DMS114 treated with DMSO at 0.1 percent for 48 hours (cell line): ENCODE results near the gene DCC.

Experiments
- DNase-seq: peaks from one replicate; lab custom pipeline; 2025; ENCODE audit not compliant: unreplicated experiment; lab: John Stamatoyannopoulos, UW

The DCC gene

DNA sequence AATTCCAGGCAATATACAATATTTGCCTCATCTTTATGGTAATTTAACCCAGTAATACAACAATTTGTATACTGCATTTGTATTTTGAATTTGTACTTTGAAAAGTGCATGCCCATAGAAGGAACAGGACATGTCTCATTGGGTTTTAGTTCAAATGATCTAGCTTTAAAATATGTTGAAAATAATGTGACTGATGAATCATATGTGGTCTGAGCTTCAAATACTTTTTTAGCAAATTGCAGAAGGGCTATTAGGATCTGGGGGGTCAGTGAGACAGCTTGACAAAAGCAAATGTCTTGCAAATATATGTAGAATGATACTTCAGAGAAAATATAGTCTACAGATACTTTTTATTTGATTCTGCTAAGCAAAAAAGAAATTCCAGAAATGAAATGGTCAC lies 248.9 kb downstream of the DCC start:
- no peak for DNase-seq

DNA sequence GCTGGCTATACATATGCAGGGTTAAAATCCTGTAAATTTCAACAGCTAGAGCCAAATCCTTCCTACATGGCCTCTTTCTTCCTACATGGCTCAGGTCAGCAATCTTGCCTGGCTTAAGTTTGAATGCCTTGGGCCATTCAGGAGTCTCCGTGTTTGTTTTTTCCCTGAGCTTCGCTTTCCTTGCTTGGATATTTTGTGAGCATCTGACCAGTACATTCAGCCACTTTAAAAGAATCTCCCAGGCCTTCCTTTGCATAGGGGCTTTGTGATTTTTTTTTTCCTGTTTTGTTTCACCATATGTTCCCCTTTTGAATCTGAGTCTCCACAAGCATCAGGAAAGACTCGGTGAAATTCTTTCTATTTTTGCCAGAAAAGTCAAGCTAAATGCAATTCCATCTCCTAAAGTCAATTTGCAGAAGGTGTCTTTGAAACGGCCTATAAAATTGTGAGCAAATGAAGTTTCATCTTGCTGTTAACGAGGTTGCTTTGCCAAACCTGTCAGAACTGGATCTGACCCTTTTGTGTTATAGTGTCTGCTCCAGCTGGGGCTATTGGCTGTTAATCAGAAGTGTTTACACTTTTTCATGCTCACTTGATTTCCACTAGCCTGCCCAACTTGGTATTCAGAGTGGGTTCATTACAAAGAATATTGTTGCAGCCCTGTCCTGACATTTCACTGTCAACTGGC lies 256.9 kb downstream of the DCC start:
- DNase-seq, result no peak

DNA sequence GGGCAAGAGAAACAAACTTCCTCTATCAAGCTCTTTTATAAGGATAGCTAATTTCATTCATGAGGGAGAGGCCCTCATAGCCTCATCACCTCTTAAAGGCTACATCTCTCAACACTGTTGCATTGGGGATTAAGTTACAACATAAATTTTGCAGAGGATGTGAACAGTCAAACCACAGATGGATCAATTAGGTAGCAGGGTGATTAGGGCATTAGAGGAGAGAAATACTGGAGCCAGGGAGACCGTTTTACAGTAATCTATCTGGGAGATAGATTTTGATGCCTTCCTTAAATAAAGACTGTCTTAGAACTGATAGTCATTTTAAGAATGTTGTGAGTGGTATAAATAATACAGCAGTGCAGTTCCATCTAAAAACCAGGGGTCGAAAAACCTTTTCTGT lies 258.9 kb downstream of the DCC start:
- DNase-seq, result no peak

DNA sequence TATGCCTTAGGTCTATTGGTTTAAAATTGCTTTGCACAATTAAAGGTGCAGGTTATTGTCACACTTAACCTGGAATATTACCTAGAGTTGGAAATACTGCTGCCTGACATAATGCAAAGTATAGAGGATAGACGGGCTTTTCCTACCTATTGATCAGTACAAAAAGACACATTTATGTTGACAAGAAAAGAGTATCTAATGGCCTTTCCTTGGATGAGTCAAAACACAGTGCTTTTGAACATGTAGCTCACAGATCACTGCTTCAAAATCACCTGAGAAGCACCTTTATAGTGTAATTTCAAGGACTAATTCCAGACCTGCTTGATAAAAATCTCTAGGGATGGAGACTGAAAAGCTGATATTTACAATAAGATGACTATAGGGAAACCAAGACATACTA lies 262.8 kb downstream of the DCC start:
- DNase-seq, result no peak

DNA sequence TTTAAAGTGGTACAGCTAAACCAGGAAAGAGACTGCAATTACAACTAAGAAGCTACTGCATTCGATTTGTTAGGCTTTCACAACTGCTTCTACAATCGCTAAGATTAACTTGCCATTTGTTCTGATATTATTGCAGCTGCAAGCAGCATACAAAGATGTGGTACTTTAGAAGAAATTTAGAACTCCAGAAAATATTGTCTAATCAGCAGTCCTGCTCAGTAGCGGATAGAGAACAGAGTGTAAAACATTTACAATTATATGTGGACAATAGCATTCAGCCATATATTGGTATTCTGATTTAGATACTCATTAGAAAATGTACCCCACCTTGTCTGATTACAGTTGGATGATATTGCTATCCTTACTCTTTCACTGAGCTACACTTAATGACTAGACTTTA lies 265.3 kb downstream of the DCC start:
- DNase-seq, result no peak

DNA sequence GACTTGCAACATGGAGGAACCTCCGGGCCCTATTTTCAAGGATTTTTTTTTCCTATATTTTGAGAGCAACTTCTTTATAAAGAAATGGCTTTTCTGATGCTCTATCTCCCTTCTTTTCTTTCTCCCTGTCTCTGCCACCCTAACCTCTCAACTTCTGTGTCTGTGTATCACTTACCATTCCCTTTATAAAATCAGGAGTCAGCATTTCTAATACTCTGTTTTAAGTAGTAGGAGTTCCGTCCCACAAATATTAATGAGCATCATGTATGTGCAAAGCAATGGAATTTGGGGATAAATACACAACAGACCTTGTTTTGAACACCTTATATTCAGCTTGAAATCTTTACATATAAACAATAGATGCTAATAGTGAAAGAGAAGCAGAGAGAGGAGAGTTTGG lies 268.0 kb downstream of the DCC start:
- DNase-seq, result no peak

DNA sequence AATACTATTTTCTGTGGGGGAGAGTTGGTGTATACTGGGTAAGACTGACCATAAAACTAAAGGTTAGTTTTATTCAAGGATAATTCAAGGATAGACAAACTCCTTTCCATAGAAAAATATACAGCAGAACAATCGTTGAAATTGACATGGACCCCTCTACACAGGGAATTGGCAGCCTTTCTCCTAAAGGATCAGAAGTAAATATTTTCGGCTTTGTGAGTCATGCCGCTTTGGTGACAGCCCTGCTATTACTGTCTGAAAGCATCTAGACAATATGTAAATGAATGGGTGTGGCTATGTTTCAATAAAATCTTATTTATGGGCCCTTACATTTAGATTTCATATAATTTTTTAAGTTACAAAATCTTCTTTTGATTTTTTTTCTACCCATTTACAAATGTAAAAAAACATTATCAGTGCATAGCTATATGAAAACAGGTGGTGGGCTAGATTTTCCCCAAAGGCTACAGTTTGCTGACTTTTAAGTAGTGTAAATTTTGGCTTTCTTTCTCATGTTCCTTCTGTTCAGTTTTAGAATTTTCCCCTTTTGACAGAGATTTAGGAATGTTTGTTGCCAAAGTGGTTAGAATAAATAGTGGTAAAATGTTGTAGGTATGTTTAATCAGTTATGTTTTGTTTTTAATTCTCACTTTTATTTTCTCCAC lies 270.6 kb downstream of the DCC start:
- DNase-seq, result no peak

DNA sequence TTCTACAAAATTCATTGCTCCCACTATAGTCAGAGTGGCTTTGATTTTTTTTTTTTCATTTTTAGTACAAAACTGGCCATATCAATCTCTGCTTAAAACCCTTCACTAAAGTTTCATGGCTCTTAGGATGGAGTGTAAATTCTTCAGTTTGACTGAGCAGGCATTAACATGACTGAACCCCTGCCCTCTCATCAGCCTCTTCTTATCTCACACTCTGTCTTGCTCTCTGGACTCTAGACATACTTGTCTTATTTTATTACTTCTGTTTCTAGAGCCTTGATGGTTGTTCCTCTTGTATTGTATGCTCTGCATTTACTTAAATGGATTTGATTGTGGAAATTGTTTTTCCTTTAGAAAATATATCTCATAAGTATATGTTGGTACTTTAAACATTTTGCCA lies 272.4 kb downstream of the DCC start:
- DNase-seq, result no peak

DNA sequence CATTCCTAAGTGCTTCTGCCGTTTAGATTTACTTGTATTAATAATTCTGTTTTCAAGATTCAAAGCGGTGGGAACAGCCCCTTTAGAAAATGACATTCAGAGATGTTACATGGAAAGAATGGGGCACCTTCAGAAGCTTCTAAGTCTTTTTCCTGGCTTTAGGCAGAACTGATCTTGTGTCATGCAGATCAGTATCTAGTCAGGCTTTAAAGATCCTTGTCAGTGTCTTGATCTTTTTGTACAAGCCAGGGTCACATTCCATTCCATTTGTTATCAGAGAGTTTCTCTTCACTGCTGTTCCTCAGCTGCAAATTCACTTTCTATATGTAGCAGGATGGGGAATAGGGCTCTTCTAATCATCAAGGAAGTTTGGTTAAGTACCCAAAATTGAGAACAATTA lies 275.3 kb downstream of the DCC start:
- DNase-seq, result no peak

DNA sequence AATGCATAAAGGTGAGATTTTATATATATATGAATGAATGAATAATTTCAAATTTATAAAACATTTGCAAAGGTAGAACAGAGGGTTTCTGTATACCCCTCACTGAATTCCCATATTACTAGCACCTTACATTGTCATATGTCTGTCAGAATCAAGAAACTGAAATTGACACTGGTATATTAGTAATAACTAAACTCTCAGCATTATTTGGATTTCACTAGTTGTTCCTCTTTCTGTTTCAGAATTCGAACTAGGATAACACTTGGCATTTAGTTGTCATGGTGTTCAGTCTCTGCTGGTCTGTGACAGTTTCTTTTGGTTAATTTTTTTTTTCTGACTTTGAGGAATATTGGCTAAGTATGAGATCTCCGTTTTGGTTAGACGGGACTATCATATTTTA lies 275.9 kb downstream of the DCC start:
- no peak for DNase-seq

DNA sequence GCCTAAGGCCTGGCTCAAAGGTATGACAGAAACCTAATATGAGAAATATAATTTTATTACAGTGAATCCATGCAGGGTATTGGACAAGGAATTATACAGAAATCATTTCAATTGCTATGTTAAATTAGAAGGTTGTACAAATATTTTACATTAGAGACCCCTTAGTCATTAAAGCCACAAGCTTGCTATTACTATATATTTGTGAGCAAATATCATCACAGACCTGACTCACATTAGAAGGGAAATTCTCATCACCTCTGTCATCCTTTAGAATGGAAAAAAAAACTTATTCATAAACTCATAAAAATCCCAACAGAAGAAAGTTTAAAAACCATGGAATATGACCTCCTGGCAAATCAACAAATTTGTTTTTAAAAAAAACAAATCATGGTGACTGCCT lies 277.9 kb downstream of the DCC start:
- no peak for DNase-seq

DNA sequence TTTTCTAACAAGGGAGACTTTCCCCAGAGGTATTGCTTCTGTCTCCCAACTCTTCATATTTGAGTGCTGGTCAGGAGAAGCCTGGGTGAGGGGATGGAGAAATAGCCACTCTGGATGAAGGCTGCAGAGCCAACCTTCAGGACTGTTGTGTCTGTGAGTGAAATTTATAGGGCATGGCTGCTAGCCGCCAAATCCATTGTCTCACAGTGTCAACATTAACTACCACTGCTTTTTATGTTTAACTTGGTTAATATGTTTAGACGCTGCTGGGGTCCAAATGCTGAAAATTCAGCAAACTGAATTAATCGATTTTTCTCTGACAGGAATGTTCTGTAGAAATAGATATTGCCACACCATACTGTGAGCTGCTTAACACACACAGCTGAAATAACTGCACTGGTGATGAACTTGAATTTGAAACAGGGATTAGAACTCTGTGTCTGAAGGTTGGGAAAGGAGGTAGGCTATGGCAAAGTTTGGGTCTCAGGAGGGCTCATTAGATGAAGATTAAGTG lies 281.0 kb downstream of the DCC start:
- DNase-seq, result no peak

DNA sequence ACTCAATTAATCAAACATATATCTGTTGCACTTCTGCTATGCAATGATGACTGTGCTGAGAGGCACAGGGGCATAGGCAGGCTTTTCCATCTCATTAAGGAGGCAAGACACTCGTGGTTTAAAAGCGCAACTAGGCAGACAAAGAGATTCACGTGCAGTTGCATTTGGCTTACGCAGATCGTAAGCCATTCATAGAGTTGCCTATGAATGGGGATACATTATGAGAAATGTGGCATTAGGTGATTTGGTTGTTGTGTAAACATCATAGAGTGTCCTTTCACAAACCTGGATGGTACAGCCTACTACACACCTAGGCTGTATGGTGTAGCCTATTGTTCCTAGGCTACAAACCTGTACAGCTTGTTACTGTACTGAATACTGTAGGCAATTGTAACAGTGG lies 284.7 kb downstream of the DCC start:
- DNase-seq, result no peak

DNA sequence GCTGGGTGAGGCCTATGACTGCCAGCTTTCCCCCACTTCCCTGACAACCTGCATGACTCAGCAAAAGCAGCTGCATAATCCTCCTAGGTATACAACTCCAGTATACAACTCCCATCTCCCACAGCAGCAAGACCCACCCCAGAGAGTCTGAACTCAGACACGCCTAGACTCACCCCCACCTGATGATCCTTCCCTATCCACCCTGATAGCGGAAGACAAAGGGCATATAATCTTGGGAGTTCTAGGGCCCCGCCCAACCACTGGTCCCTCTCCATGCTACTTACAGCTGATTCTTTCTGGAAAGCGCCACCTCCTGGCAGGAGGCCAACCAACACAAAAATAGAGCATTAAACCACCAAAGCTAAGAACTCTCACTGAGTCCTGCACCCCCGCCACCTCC lies 296.5 kb downstream of the DCC start:
- no peak for DNase-seq

DNA sequence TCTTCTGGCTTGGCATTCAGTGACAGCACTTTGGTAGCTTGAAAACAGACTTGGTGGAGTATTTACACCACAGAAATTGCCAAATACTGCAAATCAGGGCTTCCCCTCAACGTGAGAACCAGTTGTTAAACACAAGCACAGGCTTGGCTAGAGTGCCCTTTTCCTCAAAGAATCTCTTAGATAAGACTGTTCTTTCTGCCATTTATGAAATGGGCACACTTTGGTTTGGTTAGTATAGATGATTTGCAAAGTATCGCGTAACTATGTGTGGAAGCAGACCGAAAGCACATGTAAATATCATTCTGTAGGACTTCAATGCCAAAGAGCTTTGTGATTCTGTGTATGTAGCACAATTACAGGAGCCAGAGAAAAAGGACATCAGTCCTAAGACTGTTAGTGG lies 308.2 kb downstream of the DCC start:
- DNase-seq, result no peak

DNA sequence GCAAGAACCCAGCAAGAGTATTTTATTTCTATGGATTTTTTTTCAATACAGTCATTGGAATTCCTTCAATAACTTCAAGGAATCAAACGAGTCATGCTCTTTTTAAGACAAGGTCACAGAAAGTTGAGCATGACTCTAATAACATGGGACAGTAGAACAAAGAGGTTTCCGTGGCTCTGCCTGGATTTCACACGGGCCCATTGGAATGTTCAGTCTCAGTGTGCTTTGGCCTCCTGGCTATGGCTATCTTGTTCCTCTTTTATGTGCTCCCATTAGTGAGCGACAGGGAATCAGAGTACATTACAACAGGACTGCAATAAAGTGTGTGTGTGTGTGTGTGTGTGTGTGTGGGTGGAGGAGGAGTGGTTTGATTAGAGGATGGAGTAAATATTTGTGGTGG lies 312.4 kb downstream of the DCC start:
- no peak for DNase-seq

DNA sequence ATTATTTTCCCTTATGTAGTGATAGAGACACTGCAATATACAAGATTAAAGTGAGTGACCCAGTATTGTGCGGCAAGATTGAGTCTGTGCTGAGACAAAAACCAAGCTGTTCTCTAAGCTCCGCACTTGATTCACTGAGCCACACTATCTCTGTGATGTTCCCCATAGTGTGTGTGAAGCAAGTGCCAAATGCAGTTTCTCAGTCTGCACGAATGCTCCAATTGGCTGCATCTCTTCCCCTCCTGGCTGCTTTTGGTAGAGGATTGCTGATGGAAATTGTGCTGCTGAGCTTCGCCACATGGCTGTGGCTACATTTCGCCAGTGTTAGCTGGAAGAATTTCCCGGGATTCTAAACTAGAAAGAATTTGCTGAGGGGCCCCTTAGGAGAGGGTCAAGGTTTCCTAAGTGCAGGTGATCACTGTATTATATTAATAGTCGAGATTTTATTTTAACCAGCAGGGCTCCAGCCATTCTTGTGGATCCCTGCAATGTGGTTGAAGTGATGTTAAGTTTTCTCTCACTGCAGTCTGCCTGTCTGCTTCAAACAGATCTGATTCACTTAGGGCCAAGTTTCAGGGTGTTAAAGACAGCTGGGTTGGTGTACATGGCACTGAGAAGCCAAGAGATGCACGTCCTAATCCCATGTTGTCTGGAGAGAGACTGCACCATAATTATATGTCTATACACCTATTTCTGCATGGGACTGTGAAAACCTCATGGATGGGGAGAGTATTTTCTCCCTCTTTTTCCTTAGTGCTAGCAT lies 317.2 kb downstream of the DCC start:
- no peak for DNase-seq

DNA sequence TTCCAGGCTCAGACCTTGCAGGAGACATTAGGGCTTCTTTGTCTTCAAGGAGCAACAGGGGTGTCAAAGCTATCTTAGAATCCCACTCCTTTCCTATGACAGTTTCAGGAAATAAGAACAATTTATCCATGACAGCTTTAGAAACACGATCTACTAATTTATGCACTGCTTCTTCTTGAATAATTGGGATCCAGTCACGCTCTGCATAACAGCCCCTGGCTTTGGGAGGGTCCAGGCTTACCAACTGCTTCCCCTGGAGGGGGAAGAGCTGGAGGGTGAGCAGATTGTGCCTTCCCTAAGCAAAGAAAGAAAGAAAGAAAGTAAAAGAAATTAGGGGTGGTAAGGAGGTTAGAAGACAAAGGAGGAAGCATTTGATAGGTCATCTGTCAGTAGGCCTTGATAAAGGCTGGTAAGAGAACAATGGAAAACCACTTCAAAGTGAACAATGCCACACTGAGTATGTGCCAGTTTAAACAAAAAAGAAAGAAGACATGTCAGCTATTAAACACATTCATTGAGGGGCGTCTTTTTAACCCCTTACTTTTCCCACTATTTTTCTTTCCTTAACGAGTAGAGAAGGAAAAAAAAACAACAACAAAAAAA lies 327.6 kb downstream of the DCC start:
- no peak for DNase-seq

DNA sequence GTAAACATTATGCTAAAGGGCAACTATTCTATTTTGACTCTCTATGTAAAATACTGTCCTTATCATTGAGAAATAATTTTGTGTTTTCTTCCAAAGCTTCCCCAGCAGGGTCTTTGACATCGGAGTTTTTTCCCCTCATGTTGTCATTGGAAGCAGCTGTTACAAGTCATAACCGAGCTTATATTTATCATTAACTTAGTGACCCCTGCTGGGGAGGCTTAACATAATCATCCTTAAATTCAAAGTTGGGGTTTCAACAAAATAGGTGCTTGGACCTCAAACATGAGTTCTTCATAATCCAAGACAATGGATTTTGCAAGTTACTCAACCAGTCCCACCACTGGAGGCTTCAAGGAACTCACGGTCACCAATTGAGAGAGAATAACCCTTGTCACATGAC lies 330.9 kb downstream of the DCC start:
- DNase-seq, result no peak

DNA sequence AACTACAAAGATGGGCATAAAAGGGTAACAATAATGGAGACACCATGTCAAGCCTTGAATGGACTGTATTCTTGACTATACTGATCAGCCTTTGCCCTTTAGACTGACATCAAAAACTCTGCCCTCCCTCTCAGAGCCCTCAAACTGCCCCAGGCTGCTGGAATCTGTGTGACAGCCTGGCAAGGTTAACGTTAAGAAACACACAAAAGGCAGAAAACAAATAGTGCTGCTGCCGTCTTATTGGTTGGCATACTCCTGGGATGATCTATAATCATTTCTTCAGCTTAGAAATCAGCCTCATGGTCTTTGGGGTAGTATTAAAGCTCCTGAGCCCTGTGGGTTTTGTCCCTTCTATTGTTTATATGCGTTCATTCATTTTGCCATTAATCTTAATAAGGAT lies 338.0 kb downstream of the DCC start:
- no peak for DNase-seq

DNA sequence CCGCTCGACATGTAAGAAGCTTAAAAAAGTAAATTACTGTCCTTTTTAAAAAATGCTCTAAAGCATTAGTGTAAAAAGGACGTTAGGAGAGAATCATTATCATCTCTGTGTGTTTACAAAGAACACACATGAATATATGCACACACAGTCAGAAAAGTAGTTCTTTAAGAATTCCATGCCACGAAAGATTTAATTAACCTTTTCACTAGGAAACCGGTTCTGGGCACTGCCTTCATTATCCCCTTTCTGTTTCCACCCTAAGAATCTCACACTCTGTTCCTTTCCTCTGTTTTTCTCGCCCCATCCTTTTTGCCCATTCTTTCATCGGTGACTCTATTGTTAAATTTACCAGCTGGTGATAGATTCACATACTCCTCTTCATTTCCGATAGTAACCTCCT lies 338.6 kb downstream of the DCC start:
- no peak for DNase-seq

DNA sequence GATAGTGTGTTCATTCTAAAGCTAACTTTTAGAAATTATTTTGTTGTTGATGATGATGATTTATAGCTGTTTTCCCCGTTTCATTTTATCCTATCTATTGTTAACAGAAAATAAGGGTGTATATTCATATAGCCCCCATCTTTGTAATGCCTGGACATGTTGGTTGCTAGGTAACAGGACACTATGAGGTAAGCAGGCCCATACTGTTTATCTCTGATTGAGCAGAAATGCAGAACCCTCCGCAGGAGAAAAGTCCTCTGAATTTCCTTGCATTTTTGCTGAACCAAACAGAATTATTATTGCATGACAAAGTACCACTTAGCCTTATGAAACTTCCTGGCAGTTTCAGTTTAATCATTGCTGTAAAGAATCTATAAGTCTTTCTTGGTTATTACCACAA lies 339.4 kb downstream of the DCC start:
- no peak for DNase-seq
